Measurements from ENCODE around the gene METTL16. TPM values are rescaled to one million over a fixed set of nuclear protein-coding genes. Genes with fewer than 3 reads are reported as not detected.

The METTL16 gene
- total and polyA plus RNA-seq, 11 donors = 13.9 to 32.0 (median 24.3) TPM

DNA sequence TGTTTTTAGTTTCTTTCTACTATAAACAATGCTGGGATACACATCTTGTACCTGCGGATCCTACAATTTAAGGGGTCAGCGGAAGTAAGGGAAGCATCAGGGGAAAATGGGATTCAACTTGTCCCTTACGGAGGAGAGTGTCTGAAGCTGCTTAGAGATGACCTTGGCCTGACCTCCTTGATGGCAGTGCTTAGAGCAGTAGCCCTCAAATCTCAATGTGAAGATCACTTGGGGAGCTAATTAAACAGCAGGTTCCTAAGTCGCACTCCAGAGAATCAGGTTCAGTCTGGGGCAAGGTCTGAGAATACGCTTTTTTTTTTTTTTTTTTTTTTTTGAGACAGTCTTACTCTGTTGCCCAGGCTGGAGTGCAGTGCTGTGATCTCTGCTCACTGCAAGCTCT is 9.6 kb upstream of the METTL16 start:
- Histone ChIP-seq H3K4me1 (peaks cover 0 to 5% (median 0%) of the 10 kb centered on the region in 12 donors), H3K27me3 (no peaks in the 10 kb centered on the region), H3K27ac (no peak overlapping the region), H3K4me3 (no peak overlapping the region), H3K36me3 (no peaks in the 10 kb centered on the region), H3K9me3 (no peaks in the 10 kb centered on the region)
- 86 to 91% (median 88%) methylated on average over 5 of the region's 5 CpGs for WGBS, 4 donors
- DNase-seq (no peak), ATAC-seq (no peak)
- TF ChIP-seq, protein P1, sequence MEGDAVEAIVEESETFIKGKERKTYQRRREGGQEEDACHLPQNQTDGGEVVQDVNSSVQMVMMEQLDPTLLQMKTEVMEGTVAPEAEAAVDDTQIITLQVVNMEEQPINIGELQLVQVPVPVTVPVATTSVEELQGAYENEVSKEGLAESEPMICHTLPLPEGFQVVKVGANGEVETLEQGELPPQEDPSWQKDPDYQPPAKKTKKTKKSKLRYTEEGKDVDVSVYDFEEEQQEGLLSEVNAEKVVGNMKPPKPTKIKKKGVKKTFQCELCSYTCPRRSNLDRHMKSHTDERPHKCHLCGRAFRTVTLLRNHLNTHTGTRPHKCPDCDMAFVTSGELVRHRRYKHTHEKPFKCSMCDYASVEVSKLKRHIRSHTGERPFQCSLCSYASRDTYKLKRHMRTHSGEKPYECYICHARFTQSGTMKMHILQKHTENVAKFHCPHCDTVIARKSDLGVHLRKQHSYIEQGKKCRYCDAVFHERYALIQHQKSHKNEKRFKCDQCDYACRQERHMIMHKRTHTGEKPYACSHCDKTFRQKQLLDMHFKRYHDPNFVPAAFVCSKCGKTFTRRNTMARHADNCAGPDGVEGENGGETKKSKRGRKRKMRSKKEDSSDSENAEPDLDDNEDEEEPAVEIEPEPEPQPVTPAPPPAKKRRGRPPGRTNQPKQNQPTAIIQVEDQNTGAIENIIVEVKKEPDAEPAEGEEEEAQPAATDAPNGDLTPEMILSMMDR (IDR thresholded peaks at IDR 0.05) = no peak
- no peak for TF ChIP-seq POLR2A (IDR thresholded peaks at IDR 0.05)
- intact Hi-C loops (cut with DNase I) = no loop called here

DNA sequence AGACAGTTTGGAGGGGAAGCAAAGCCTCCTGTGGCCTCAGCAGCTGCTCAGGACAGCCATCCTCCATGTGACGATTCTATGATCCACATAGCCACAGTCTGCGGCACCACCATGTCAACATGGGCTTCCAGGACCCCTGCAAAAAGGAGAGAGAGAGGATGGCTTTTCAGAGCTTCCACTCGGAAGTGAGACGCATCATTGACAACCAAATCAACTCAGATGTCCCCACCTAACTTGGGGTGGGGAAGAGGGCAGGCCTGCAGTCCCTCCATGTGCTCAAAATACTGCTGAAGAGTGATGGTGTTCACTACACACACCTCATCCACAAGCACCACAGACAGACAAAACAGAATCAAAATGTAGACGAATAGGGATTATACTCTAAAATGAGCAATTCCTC is 5.9 kb upstream of the METTL16 start:
- intact Hi-C loops (cut with DNase I) = loop anchor here in 5 of 10 donors (10.0 kb wide), 3 partner anchors 157 to 177 kb away; no protein-coding TSS in a partner anchor
- H3K9me3 ChIP-seq = no peaks in the 10 kb centered on the region
- H3K36me3 ChIP-seq = no peaks in the 10 kb centered on the region
- ATAC-seq (no peak), DNase-seq (no peak)
- H3K27ac ChIP-seq = no peak overlapping the region
- H3K4me3 ChIP-seq = no peak overlapping the region
- WGBS, 4 donors = 83 to 92% (median 89%) methylated on average over 5 of the region's 5 CpGs
- TF ChIP-seq POLR2A (IDR thresholded peaks at IDR 0.05) = no peak
- TF ChIP-seq, protein P1 (IDR thresholded peaks at IDR 0.05) = no peak
- peaks cover 0 to 4% (median 2%) of the 10 kb centered on the region in 12 donors for H3K4me1 ChIP-seq
- H3K27me3 ChIP-seq = no peaks in the 10 kb centered on the region

DNA sequence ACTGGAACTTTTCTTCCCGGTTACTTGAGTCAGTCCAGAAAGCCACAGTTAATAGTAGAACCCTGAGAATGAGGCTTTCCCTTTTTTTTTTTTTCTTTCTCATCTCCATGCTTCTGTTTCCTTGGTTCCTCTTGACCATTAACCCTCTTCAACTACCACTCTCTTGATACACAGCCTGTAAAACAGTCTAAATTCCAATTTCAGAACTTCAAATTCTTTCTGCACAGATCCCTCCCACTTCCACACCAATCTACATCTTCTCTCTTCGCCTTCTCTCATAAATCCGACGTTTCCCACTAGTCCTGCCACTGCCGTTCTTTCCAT is 588 bp downstream of the METTL16 start:
- ATAC-seq (no peak), DNase-seq (no peak)
- peak overlapping the region; percentile 44 to 85 (median 72) for H3K4me3 ChIP-seq
- H3K9me3 ChIP-seq = no peaks in the 10 kb centered on the region
- intact Hi-C loops (cut with DNase I) = loop anchor here in 6 of 10 donors (2.0 to 10.0 kb wide), 5 partner anchors 81 to 184 kb away; partner anchors contain the start of gene PAFAH1B1 (in 4 of the 6)
- no peaks in the 10 kb centered on the region for H3K27me3 ChIP-seq
- peaks cover 4 to 35% (median 23%) of the 10 kb centered on the region in 12 donors for H3K4me1 ChIP-seq
- no peak for TF ChIP-seq POLR2A (IDR thresholded peaks at IDR 0.05)
- TF ChIP-seq, protein P1 (IDR thresholded peaks at IDR 0.05) = no peak
- WGBS, 4 donors = 1 to 2% (median 1%) methylated on average over 5 of the region's 5 CpGs
- peaks cover 0 to 2% (median 0%) of the 10 kb centered on the region in 9 donors for H3K36me3 ChIP-seq
- H3K27ac ChIP-seq = peak overlapping the region; percentile 81 to 95 (median 87)

DNA sequence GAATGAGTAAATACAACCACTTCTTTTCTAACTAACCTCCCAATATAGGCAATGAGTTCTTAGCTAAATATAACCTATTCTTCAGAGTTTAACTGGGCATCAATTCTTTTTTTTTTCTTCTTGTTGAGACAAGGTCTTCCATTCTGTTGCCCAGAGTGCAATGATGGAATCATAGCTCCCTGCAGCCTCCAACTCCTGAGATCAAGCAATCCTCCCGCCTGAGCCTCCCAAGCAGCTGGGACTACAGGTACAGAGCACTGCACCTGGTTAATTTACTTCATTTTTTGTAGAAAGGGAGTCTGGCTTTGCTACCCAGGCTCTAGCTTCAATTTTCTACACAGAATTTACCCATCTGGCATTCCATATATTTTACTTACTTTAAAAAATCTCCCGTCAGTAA is 1.1 kb downstream of the METTL16 start:
- H3K9me3 ChIP-seq = no peaks in the 10 kb centered on the region
- peaks cover 0 to 2% (median 0%) of the 10 kb centered on the region in 9 donors for H3K36me3 ChIP-seq
- ATAC-seq (no peak), DNase-seq (no peak)
- H3K4me1 ChIP-seq = peaks cover 4 to 35% (median 23%) of the 10 kb centered on the region in 12 donors
- no peak for TF ChIP-seq POLR2A (IDR thresholded peaks at IDR 0.05)
- TF ChIP-seq, protein P1 (IDR thresholded peaks at IDR 0.05) = no peak
- no peaks in the 10 kb centered on the region for H3K27me3 ChIP-seq
- peak overlapping the region in 11 of 12 donors; percentile 44 to 85 (median 72) for H3K4me3 ChIP-seq
- 57 to 71% (median 62%) methylated on average over 2 of the region's 2 CpGs for WGBS, 4 donors
- peak overlapping the region in 7 of 12 donors; percentile 83 to 95 (median 92) for H3K27ac ChIP-seq
- intact Hi-C loops (cut with DNase I) = loop anchor here in 6 of 10 donors (2.0 to 10.0 kb wide), 5 partner anchors 82 to 184 kb away; partner anchors contain the start of gene PAFAH1B1 (in 4 of the 6)

Data from heart left ventricle (tissue), 16 donors.